K562 (cell line): ENCODE results near the gene PNMT. TPM values are rescaled to one million over a fixed set of nuclear protein-coding genes. Genes with fewer than 3 reads are reported as not detected.
A peak's percentile ranks its signal among the peaks of the same experiment; 100 is the strongest.

Source experiments
- CREBBP ChIP-seq: IDR thresholded peaks from one replicate; pipeline ENCODE4 v1.6.1; 2012; ENCODE audit warnings: low read depth, mild to moderate bottlenecking, control low read depth, inconsistent platforms, low read length
- EGR1 ChIP-seq: fragments of 450-650 bp; conservative IDR thresholded peaks from 2 replicates; pipeline ENCODE4 v1.6.1; 2017; ENCODE audit warnings: mild to moderate bottlenecking
- HDAC1 ChIP-seq, 2 experiments: fragments of 450-650 bp; IDR thresholded peaks; 2 replicates each; pipeline ENCODE4 v1.6.1; 2016 to 2017; ENCODE audit warnings: inconsistent platforms in 1 of 2, mild to moderate bottlenecking in 1 of 2, moderate library complexity in 1 of 2
- HNRNPLL ChIP-seq: fragments of 200-400 bp; formaldehyde crosslinking; IDR thresholded peaks from 2 replicates; pipeline ENCODE4 v1.6.1; 2017; ENCODE audit warnings: low read length, low read depth, mild to moderate bottlenecking; ENCODE audit not compliant: poor library complexity, severe bottlenecking
- KLF6 ChIP-seq: fragments of 250-450 bp; sonication (Bioruptor Pico); IDR thresholded peaks from 2 replicates; pipeline ENCODE4 v1.4.0; 2020; ENCODE audit warnings: mild to moderate bottlenecking, moderate library complexity, borderline replicate concordance
- NFXL1 ChIP-seq: fragments of 450-650 bp; formaldehyde crosslinking; IDR thresholded peaks from 2 replicates; pipeline ENCODE4 v1.4.0; 2021; ENCODE audit warnings: mild to moderate bottlenecking
- NR1H2 ChIP-seq: sonication (generic); formaldehyde crosslinking; IDR thresholded peaks from 2 replicates; pipeline ENCODE4 v1.4.0; 2020; ENCODE audit warnings: mild to moderate bottlenecking, missing genetic modification reagents
- POLR3A ChIP-seq: IDR thresholded peaks from 2 replicates; pipeline ENCODE4 v1.6.1; 2011; ENCODE audit warnings: borderline replicate concordance, mild to moderate bottlenecking, moderate library complexity; ENCODE audit not compliant: insufficient read length, insufficient read depth; ENCODE audit errors: extremely low read depth
- RBFOX2 ChIP-seq: fragments of 200-400 bp; formaldehyde crosslinking; IDR thresholded peaks from 2 replicates; pipeline ENCODE4 v1.6.1; 2017; ENCODE audit warnings: low read depth, mild to moderate bottlenecking, low read length, moderate library complexity
- SAP30 ChIP-seq: fragments of 200-600 bp; sonication (generic); IDR thresholded peaks from 2 replicates; pipeline ENCODE4 v1.6.1; 2012; ENCODE audit warnings: borderline replicate concordance, low read depth, mild to moderate bottlenecking, moderate library complexity, low read length, control low read depth, inconsistent platforms; ENCODE audit not compliant: insufficient read depth, poor library complexity, severe bottlenecking
- SMARCE1 ChIP-seq: fragments of 450-650 bp; IDR thresholded peaks from 2 replicates; pipeline ENCODE4 v1.7.1; 2016; ENCODE audit warnings: mild to moderate bottlenecking
- SRSF9 ChIP-seq: fragments of 200-400 bp; formaldehyde crosslinking; IDR thresholded peaks from 2 replicates; pipeline ENCODE4 v1.6.1; 2017; ENCODE audit warnings: low read depth, low read length, borderline replicate concordance
- TAF9B ChIP-seq: fragments of 450-650 bp; IDR thresholded peaks from 2 replicates; pipeline ENCODE4 v1.6.1; 2018; ENCODE audit warnings: mild to moderate bottlenecking; ENCODE audit not compliant: partially characterized antibody
- ZNF24 ChIP-seq: fragments of 450-650 bp; IDR thresholded peaks from 2 replicates; pipeline ENCODE4 v1.6.1; 2016
- ZNF316 ChIP-seq: fragments of 450-650 bp; IDR thresholded peaks from 2 replicates; pipeline ENCODE4 v1.6.1; 2016
- ZNF707 ChIP-seq: fragments of 250-450 bp; sonication (Bioruptor Pico); conservative IDR thresholded peaks from 2 replicates; pipeline ENCODE4 v1.8.0; 2022; ENCODE audit warnings: inconsistent platforms, mild to moderate bottlenecking, moderate library complexity
- ZNF75A ChIP-seq: fragments of 450-650 bp; formaldehyde crosslinking; IDR thresholded peaks from 2 replicates; pipeline ENCODE4 v1.4.0; 2020; ENCODE audit warnings: mild to moderate bottlenecking
- ZNF77 ChIP-seq: fragments of 250-450 bp; sonication (Bioruptor Pico); IDR thresholded peaks from 2 replicates; pipeline ENCODE4 v1.5.0; 2020
- polyA plus RNA-seq, 8 experiments: library from polyadenylated mRNA; depleted of rRNA in 4 of 8; stranded (reverse) in 5 of 8; unstranded in 3 of 8; fragments of >200 nt; fragmentation: Nextera tagmentation in 2 of 8; fragmentation: Illumina TruSeq in 1 of 8; extraction: Ambion mirVana in 2 of 8; extraction: Trizol in 1 of 8; gene quantifications; 2 replicates each; pipeline versions ENCODE4 v1.2.1 to v1.2.3, GENCODE V29; 2011 to 2014; ENCODE audit warnings: inconsistent platforms in 1 of 8, missing spikeins in 1 of 8
- total RNA-seq, 7 experiments: library from RNA; depleted of rRNA in 6 of 7; stranded (reverse); fragments of >200 nt in 6 of 7; fragmentation: Illumina TruSeq in 2 of 7; extraction: Trizol in 2 of 7; gene quantifications; 2 replicates each; pipeline versions ENCODE4 v1.2.1 to v1.2.3, GENCODE V29; 2011 to 2021; ENCODE audit warnings: low replicate concordance in 1 of 7
- TF ChIP-seq, protein P1 (sequence below): fragments of 450-650 bp; IDR thresholded peaks from 2 replicates; pipeline ENCODE4 v1.6.1; 2017; ENCODE audit warnings: antibody characterized with exemption
- TF ChIP-seq, protein P2 (sequence below): fragments of 250-450 bp; sonication (Bioruptor Pico); IDR thresholded peaks from 2 replicates; pipeline ENCODE4 v1.5.0; 2021; ENCODE audit warnings: mild to moderate bottlenecking, moderate library complexity
- TF ChIP-seq, protein P3 (sequence below): sonication (generic); formaldehyde crosslinking; IDR thresholded peaks from 2 replicates; pipeline ENCODE4 v1.8.0; 2023; ENCODE audit warnings: mild to moderate bottlenecking, missing genetic modification reagents
- TF ChIP-seq, protein P4 (sequence below): fragments of 200-800 bp; sonication (Bioruptor generic); IDR thresholded peaks from 2 replicates; pipeline ENCODE4 v1.6.1; 2017; ENCODE audit warnings: missing genetic modification characterization, missing compliant biosample characterization

PNMT gene
- total and polyA plus RNA-seq, 9 of the 15 experiments (the other 6 are each of a cell fraction or from before 2014, with no cell fraction given), result 0.55 to 18.1 (median 5.8) TPM

DNA sequence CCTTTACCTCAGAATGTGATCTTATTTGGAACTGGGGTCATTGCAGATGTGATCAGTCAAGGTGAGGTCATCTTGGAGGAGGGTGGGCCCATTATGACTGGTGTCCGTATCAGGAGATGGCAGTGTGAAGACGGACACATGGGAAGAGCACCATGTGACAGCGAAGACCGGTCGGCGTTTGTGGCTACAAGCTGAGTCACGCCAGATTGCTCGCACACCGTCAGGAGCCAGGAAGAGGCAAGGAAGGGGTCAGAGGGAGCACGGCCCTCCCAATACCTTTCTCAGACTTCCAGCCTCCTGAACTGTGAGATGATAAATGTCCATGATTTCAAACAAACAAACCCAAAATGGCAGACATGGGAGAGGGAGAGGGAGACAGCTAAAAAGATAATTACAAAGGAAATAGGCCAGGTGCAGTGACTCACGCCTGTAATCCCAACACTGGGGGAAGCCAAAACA lies 18.1 kb upstream of the PNMT start (continued):
- TF ChIP-seq, protein P1, sequence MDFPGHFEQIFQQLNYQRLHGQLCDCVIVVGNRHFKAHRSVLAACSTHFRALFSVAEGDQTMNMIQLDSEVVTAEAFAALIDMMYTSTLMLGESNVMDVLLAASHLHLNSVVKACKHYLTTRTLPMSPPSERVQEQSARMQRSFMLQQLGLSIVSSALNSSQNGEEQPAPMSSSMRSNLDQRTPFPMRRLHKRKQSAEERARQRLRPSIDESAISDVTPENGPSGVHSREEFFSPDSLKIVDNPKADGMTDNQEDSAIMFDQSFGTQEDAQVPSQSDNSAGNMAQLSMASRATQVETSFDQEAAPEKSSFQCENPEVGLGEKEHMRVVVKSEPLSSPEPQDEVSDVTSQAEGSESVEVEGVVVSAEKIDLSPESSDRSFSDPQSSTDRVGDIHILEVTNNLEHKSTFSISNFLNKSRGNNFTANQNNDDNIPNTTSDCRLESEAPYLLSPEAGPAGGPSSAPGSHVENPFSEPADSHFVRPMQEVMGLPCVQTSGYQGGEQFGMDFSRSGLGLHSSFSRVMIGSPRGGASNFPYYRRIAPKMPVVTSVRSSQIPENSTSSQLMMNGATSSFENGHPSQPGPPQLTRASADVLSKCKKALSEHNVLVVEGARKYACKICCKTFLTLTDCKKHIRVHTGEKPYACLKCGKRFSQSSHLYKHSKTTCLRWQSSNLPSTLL, result no peak
- no peak for TF ChIP-seq ZNF75A (CRISPR knock-in tag)
- peak; percentile 17; the same call in 1 of the 2 replicates for TF ChIP-seq NFXL1 (CRISPR knock-in tag)
- TF ChIP-seq ZNF707 (CRISPR knock-in tag), result no peak
- peak; percentile 68; the same call in 1 of the 2 replicates for TF ChIP-seq KLF6 (CRISPR knock-in tag)
- TF ChIP-seq, protein P2, sequence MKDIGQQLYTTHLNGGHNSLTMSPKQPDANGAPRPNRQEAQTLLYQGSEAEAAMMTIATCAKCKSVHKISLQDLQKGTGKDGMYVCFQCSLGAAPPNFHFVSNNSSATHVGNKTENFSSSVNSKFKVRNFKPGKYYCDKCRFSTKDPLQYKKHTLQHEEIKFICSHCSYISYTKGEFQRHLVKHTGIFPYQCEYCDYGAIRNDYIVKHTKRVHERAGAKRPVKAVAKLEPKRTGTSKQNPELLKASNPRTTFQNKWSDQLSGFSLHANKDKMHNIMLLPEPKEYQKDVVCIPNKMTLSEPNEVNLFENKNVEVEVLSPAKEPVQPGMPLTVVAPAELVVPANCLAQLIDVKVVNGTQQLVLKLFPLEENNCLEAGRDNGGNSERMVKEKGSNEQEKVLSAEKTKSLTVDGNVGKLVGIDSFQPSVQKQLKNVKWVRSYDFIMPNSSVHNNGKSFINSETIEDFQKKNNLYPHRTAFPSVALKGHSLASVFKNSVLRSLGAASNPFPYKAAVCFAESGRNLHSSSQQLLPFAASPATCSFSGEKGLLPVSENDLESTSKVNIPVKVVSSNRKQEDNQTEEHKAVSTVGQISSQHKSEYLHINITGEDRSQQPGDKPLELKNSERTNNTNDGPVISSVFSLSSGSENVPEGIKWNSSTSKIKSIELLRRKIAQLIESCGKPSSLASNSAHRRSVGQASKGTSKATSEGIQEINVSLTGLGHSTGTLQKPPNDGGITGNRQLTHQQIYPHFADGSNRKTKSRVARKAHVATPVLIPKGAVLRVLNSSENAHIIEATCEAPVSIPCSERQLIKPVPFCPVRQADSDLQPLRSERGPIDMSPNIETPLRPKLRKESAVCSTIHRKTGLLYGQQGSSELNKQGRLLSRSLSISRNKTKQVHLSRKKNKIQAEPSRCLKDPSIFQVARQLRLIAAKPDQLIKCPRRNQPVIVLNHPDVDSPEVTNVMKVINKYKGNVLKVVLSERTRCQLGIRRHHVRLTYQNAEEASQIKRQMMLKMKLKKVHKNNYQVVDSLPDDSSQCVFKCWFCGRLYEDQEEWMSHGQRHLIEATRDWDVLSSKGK (CRISPR knock-in tag), result no peak
- TF ChIP-seq SAP30, result no peak
- no peak for TF ChIP-seq EGR1
- TF ChIP-seq RBFOX2, result peak; percentile 39; the same call in 1 of the 2 replicates
- TF ChIP-seq HNRNPLL, result no peak
- TF ChIP-seq POLR3A, result no peak
- TF ChIP-seq ZNF77 (CRISPR knock-in tag), result no peak
- peak; percentile 92 for TF ChIP-seq ZNF316
- TF ChIP-seq CREBBP, result no peak
- TF ChIP-seq, protein P3, sequence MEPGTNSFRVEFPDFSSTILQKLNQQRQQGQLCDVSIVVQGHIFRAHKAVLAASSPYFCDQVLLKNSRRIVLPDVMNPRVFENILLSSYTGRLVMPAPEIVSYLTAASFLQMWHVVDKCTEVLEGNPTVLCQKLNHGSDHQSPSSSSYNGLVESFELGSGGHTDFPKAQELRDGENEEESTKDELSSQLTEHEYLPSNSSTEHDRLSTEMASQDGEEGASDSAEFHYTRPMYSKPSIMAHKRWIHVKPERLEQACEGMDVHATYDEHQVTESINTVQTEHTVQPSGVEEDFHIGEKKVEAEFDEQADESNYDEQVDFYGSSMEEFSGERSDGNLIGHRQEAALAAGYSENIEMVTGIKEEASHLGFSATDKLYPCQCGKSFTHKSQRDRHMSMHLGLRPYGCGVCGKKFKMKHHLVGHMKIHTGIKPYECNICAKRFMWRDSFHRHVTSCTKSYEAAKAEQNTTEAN (CRISPR knock-in tag), result no peak
- no peak for TF ChIP-seq ZNF24
- peak; percentile 89 for TF ChIP-seq SMARCE1
- TF ChIP-seq NR1H2 (CRISPR knock-in tag), result no peak
- peak in 1 of 2 experiments; percentile 92; a peak in 2 of 4 replicates for TF ChIP-seq HDAC1 (IDR thresholded peaks at IDR 0.05)
- no peak for TF ChIP-seq TAF9B
- TF ChIP-seq, protein P4, sequence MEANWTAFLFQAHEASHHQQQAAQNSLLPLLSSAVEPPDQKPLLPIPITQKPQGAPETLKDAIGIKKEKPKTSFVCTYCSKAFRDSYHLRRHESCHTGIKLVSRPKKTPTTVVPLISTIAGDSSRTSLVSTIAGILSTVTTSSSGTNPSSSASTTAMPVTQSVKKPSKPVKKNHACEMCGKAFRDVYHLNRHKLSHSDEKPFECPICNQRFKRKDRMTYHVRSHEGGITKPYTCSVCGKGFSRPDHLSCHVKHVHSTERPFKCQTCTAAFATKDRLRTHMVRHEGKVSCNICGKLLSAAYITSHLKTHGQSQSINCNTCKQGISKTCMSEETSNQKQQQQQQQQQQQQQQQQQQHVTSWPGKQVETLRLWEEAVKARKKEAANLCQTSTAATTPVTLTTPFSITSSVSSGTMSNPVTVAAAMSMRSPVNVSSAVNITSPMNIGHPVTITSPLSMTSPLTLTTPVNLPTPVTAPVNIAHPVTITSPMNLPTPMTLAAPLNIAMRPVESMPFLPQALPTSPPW (CRISPR knock-in tag), result peak; percentile 64
- no peak for TF ChIP-seq SRSF9
